ENCODE measurements around the gene RCL1.

- TF ChIP-seq, protein P1, sequence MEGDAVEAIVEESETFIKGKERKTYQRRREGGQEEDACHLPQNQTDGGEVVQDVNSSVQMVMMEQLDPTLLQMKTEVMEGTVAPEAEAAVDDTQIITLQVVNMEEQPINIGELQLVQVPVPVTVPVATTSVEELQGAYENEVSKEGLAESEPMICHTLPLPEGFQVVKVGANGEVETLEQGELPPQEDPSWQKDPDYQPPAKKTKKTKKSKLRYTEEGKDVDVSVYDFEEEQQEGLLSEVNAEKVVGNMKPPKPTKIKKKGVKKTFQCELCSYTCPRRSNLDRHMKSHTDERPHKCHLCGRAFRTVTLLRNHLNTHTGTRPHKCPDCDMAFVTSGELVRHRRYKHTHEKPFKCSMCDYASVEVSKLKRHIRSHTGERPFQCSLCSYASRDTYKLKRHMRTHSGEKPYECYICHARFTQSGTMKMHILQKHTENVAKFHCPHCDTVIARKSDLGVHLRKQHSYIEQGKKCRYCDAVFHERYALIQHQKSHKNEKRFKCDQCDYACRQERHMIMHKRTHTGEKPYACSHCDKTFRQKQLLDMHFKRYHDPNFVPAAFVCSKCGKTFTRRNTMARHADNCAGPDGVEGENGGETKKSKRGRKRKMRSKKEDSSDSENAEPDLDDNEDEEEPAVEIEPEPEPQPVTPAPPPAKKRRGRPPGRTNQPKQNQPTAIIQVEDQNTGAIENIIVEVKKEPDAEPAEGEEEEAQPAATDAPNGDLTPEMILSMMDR (IDR thresholded peaks at IDR 0.05; ENCODE audit: low read length): no peak
- TF ChIP-seq EZH2 (IDR thresholded peaks at IDR 0.05; ENCODE audit: borderline replicate concordance, low read length): no peak
These were observed 22.7 kb downstream of the RCL1 start for GRCh38 chr9:4815381-4815956.
